ENCODE measurements around the gene PDAP1.
"Not testable (repeated sequence)": the region's sequence is repeated elsewhere in the genome, so short reads cannot be mapped to it uniquely, and the experiment has no call there.

PDAP1 gene

GRCh38 chr7:99350641-99351040, 57.8 kb downstream of the PDAP1 start:
- not testable (repeated sequence) for DNase-seq (ENCODE audit: low spot score)

Data from RKO (cell line).